HL-60 (cell line): ENCODE measurements around the gene SLC16A10.

Experiments
- DNase-seq, 2 experiments: peaks; one replicate each; pipeline ENCODE4 v3.0.0-alpha.2; 2010 to 2020; ENCODE audit warnings: low read depth in 1 of 2, low spot score in 1 of 2
- H3K27ac ChIP-seq: fragments of 250-450 bp; sonication (Bioruptor Pico); replicated peaks from 2 replicates; pipeline ENCODE4 v1.5.1; 2020; ENCODE audit warnings: mild to moderate bottlenecking, moderate library complexity
- H3K27me3 ChIP-seq: fragments of 250-450 bp; sonication (Bioruptor Pico); 2 replicates; pipeline ENCODE4 v1.5.1; 2021; ENCODE audit warnings: mild to moderate bottlenecking, moderate library complexity; ENCODE audit not compliant: insufficient read depth, poor library complexity, severe bottlenecking
- H3K4me3 ChIP-seq: replicated peaks from 2 replicates; pipeline ENCODE4 v1.5.1; 2011; ENCODE audit warnings: mild to moderate bottlenecking, control low read depth, low read length; ENCODE audit not compliant: insufficient read depth
- CTCF ChIP-seq: IDR thresholded peaks from one replicate; pipeline ENCODE4 v1.5.1; 2011; ENCODE audit warnings: low read length, control low read depth, inconsistent platforms; ENCODE audit not compliant: insufficient read depth
- GABPA ChIP-seq: IDR thresholded peaks from 2 replicates; pipeline ENCODE4 v1.6.1; 2012; ENCODE audit warnings: low read depth
- POLR2AphosphoS5 ChIP-seq: IDR thresholded peaks from 2 replicates; pipeline ENCODE4 v1.6.1; 2012; ENCODE audit warnings: low read depth
- REST ChIP-seq: IDR thresholded peaks from 2 replicates; pipeline ENCODE4 v1.6.1; 2012; ENCODE audit warnings: low read depth; ENCODE audit not compliant: insufficient replicate concordance
- SPI1 ChIP-seq: IDR thresholded peaks from 2 replicates; pipeline ENCODE4 v1.6.1; 2012; ENCODE audit warnings: low read depth, mild to moderate bottlenecking, borderline replicate concordance

The SLC16A10 gene

DNA sequence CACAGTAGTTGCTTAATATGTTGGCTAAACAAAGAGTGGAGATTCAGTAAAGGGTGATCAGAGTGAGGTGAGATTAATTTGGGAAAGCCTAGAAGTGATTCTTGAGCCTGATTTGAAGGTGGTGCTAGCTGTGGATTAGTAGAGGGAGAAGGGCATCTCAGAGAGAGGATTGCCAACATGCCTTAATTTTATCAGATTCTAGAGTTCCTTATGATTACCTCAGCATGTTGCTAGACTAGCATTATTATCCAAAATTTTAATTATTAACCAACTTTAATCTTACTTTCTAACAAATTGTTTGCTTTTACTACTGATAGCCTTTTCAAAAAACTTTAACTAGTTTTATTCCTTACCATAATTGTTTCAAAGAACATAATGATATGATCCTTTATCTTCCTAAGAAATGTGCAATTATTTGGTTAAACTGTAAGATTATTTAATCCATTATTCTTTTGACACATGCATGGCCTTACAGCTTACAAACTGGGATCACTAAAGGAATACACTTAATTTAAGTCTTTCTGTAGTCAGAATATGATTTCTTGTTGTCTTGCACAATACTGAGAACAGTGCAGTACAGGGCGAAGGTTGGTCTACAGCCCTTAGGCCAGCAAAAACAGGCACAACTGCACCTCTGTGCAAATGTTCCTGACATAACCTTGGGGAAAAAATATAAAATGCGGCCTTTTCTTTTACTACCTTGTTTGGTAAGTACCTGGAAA lies 88.9 kb downstream of the SLC16A10 start:
- Histone ChIP-seq H3K27me3 (peaks cover 4% of the 10 kb centered on the region), H3K27ac (no peak overlapping the region), H3K4me3 (no peak overlapping the region)
- no peak for DNase-seq
- no peak for TF ChIP-seq REST

DNA sequence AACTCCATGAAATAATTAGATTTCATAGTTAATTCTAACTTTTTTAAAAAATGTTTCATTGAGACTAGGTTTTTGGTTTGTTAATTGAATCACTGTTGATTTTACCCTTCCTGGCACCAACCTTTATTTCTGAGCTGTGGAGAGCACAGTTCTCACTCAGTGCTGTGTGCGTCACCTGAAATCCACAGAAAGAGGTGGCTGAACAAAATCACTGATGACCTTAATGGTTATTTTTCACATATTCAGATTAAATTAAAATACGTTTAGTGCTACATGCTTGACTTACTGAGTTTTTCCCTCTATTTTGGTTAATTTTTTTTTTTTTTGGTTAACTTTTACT lies 89.4 kb downstream of the SLC16A10 start:
- Histone ChIP-seq H3K27ac (no peak overlapping the region), H3K4me3 (no peak overlapping the region), H3K27me3 (peaks cover 4% of the 10 kb centered on the region)
- TF ChIP-seq CTCF, result no peak
- TF ChIP-seq SPI1, result no peak
- no peak for TF ChIP-seq REST
- no peak for TF ChIP-seq POLR2AphosphoS5
- DNase-seq, result no peak

- H3K27me3 ChIP-seq, result peaks cover under 1% of the 10 kb centered on the region
- no peak overlapping the region for H3K27ac ChIP-seq
- no peak for DNase-seq
- TF ChIP-seq GABPA (no peak), CTCF (no peak), SPI1 (no peak), REST (no peak), POLR2AphosphoS5 (no peak)
- no peak overlapping the region for H3K4me3 ChIP-seq
These were observed 89.8 kb downstream of the SLC16A10 start for GRCh38 chr6:111177131-111177530.
